ENCODE results near the gene S100A3.
"Not testable (repeated sequence)": the region's sequence is repeated elsewhere in the genome, so short reads cannot be mapped to it uniquely, and the experiment has no call there.

The S100A3 gene

GRCh38 chr1:153569465-153569864, 20.4 kb upstream of the S100A3 start:
- no peak for DNase-seq (ENCODE audit: low read depth)

GRCh38 chr1:153568367-153569099, 19.5 kb upstream of the S100A3 start:
- peak; percentile 82 for DNase-seq (ENCODE audit: low read depth)

GRCh38 chr1:153567621-153568366, 18.7 kb upstream of the S100A3 start:
- peak; percentile 61 for DNase-seq (ENCODE audit: low read depth)

GRCh38 chr1:153566414-153567371, 17.6 kb upstream of the S100A3 start:
- peak; percentile 87 for DNase-seq (ENCODE audit: low read depth)

GRCh38 chr1:153565529-153566374, 16.7 kb upstream of the S100A3 start, which contains the start of gene S100A2:
Gene S100A2 (minus strand): TSS chr1:153565844. CDS start chr1:153563877, 1,967 bp downstream.
- peak; percentile 57 for DNase-seq (ENCODE audit: low read depth)

- no peak for DNase-seq (ENCODE audit: low read depth)
Measured at GRCh38 chr1:153563991-153564390, 14.9 kb upstream of the S100A3 start.

GRCh38 chr1:153563483-153563901, 14.4 kb upstream of the S100A3 start:
- DNase-seq (ENCODE audit: low read depth) = no peak

GRCh38 chr1:153562021-153562420, 13.0 kb upstream of the S100A3 start:
- DNase-seq (ENCODE audit: low read depth) = not testable (repeated sequence)

- no peak for DNase-seq (ENCODE audit: low read depth)
Measured at GRCh38 chr1:153561466-153561985, 12.5 kb upstream of the S100A3 start.

- DNase-seq (ENCODE audit: low read depth) = no peak
Measured at GRCh38 chr1:153560771-153561465, 11.9 kb upstream of the S100A3 start.

- no peak for DNase-seq (ENCODE audit: low read depth)
Measured at GRCh38 chr1:153560241-153560640, 11.2 kb upstream of the S100A3 start.

- DNase-seq (ENCODE audit: low read depth) = no peak
Measured at GRCh38 chr1:153557877-153558276, 8.8 kb upstream of the S100A3 start.

GRCh38 chr1:153556348-153556747, 7.3 kb upstream of the S100A3 start:
- DNase-seq (ENCODE audit: low read depth) = no peak

GRCh38 chr1:153553830-153554541, 4.9 kb upstream of the S100A3 start:
- DNase-seq (ENCODE audit: low read depth) = no peak

- no peak for DNase-seq (ENCODE audit: low read depth)
Measured at GRCh38 chr1:153553096-153553495, 4.0 kb upstream of the S100A3 start.

GRCh38 chr1:153552335-153552734, 3.3 kb upstream of the S100A3 start:
- DNase-seq (ENCODE audit: low read depth) = no peak

- no peak for DNase-seq (ENCODE audit: low read depth)
Measured at GRCh38 chr1:153550827-153551500, 1.9 kb upstream of the S100A3 start.

- no peak for DNase-seq (ENCODE audit: low read depth)
Measured at GRCh38 chr1:153550398-153550758, 1.3 kb upstream of the S100A3 start.

GRCh38 chr1:153549741-153550397, 811 bp upstream of the S100A3 start:
- DNase-seq (ENCODE audit: low read depth) = no peak

Measured in activated T-cell treated with anti-CD3 and anti-CD28 coated beads for 48 hours (primary cell).